DND-41 (cell line): ENCODE measurements around the gene FAM184B.

Experiments
- ATAC-seq: fragments of 200-7000 bp; cut with Tn5 transposase; 3 replicates; pipeline ENCODE4 v1.9.1; 2021; ENCODE audit warnings: low read depth; ENCODE audit not compliant: insufficient read depth
- DNase-seq: peaks from one replicate; pipeline ENCODE4 v3.0.0-alpha.2; 2020
- H2AFZ ChIP-seq: 2 replicates; pipeline ENCODE4 v1.6.0; 2012; ENCODE audit warnings: low read depth, low read length
- H3K27ac ChIP-seq: 2 replicates; pipeline ENCODE4 v1.5.1; 2012; ENCODE audit warnings: low read length, inconsistent platforms
- H3K27me3 ChIP-seq: fragments of 200-600 bp; sonication (generic); 2 replicates; pipeline ENCODE4 v1.6.0; 2012; ENCODE audit warnings: low read length, mild to moderate bottlenecking, inconsistent platforms; ENCODE audit not compliant: insufficient read depth, poor library complexity
- H3K36me3 ChIP-seq: 2 replicates; pipeline ENCODE4 v1.5.1; 2012; ENCODE audit warnings: low read length, inconsistent platforms; ENCODE audit not compliant: insufficient read depth
- H3K4me1 ChIP-seq: 2 replicates; pipeline ENCODE4 v1.5.1; 2012; ENCODE audit warnings: mild to moderate bottlenecking, low read length; ENCODE audit not compliant: insufficient read depth
- H3K4me2 ChIP-seq: 2 replicates; pipeline ENCODE4 v1.6.0; 2012; ENCODE audit warnings: mild to moderate bottlenecking, moderate library complexity, low read length, inconsistent platforms; ENCODE audit not compliant: insufficient read depth
- H3K4me3 ChIP-seq, 2 experiments: fragments of 200-600 bp in 1 of 2; shearing (Covaris generic) in 1 of 2; 2 replicates each; pipeline ENCODE4 v1.5.1; 2012 to 2016; ENCODE audit warnings: inconsistent platforms in 2 of 2, low read length in 2 of 2, mild to moderate bottlenecking in 2 of 2, low read depth in 1 of 2, moderate library complexity in 1 of 2
- H3K79me2 ChIP-seq: 2 replicates; pipeline ENCODE4 v1.6.0; 2012; ENCODE audit warnings: low read length, inconsistent platforms; ENCODE audit not compliant: insufficient read depth
- H3K9ac ChIP-seq: 2 replicates; pipeline ENCODE4 v1.6.0; 2012; ENCODE audit warnings: low read depth, mild to moderate bottlenecking, inconsistent platforms, low read length, moderate library complexity
- H3K9me3 ChIP-seq: 2 replicates; pipeline ENCODE4 v1.5.1; 2012; ENCODE audit warnings: low read length, moderate library complexity, mild to moderate bottlenecking, inconsistent platforms; ENCODE audit not compliant: insufficient read depth, severe bottlenecking
- H4K20me1 ChIP-seq: 2 replicates; pipeline ENCODE4 v1.6.0; 2012; ENCODE audit warnings: low read length; ENCODE audit not compliant: insufficient read depth
- CTCF ChIP-seq: IDR thresholded peaks from 2 replicates; pipeline ENCODE4 v1.5.1; 2012; ENCODE audit warnings: borderline replicate concordance, low read length, moderate library complexity, mild to moderate bottlenecking; ENCODE audit not compliant: poor library complexity, severe bottlenecking; ENCODE audit errors: extremely low read depth
- EZH2 ChIP-seq: IDR thresholded peaks from 3 replicates; pipeline ENCODE4 v1.6.1; 2012; ENCODE audit warnings: borderline replicate concordance, low read depth, mild to moderate bottlenecking, moderate library complexity, low read length, inconsistent platforms; ENCODE audit not compliant: severe bottlenecking

The FAM184B gene

GRCh38 chr4:17794730-17795129 lies 13.3 kb upstream of the FAM184B start:
- Histone ChIP-seq H3K9ac (no peak overlapping the region), H3K27me3 (no peaks in the 10 kb centered on the region), H3K27ac (no peak overlapping the region), H3K4me1 (no peaks in the 10 kb centered on the region), H3K9me3 (no peaks in the 10 kb centered on the region), H2AFZ (no peak overlapping the region), H4K20me1 (no peaks in the 10 kb centered on the region), H3K4me2 (no peak overlapping the region), H3K79me2 (no peaks in the 10 kb centered on the region), H3K36me3 (peaks cover 26% of the 10 kb centered on the region), H3K4me3 (no peak overlapping the region)
- DNase-seq: no peak
- no peak for ATAC-seq
- no peak for TF ChIP-seq CTCF
- no peak for TF ChIP-seq EZH2

GRCh38 chr4:17788956-17789355 lies 7.5 kb upstream of the FAM184B start:
- Histone ChIP-seq H3K4me2 (no peak overlapping the region), H3K27me3 (no peaks in the 10 kb centered on the region), H3K9me3 (no peaks in the 10 kb centered on the region), H3K9ac (no peak overlapping the region), H3K36me3 (peaks cover 8% of the 10 kb centered on the region; the same call in 1 of the 2 replicates), H3K79me2 (no peaks in the 10 kb centered on the region), H3K4me3 (no peak overlapping the region), H3K27ac (no peak overlapping the region), H4K20me1 (no peaks in the 10 kb centered on the region), H3K4me1 (peaks cover 12% of the 10 kb centered on the region), H2AFZ (no peak overlapping the region)
- TF ChIP-seq CTCF (no peak), EZH2 (no peak)
- no peak for ATAC-seq
- no peak for DNase-seq

- Histone ChIP-seq H3K9me3 (no peaks in the 10 kb centered on the region), H2AFZ (no peak overlapping the region), H3K27me3 (no peaks in the 10 kb centered on the region), H3K27ac (no peak overlapping the region), H3K36me3 (no peaks in the 10 kb centered on the region; the same call in 1 of the 2 replicates), H3K4me1 (peaks cover 12% of the 10 kb centered on the region), H4K20me1 (no peaks in the 10 kb centered on the region), H3K4me2 (no peak overlapping the region), H3K9ac (no peak overlapping the region), H3K4me3 (no peak overlapping the region), H3K79me2 (no peaks in the 10 kb centered on the region)
- TF ChIP-seq EZH2 (no peak), CTCF (no peak)
- DNase-seq (no peak), ATAC-seq (no peak)
Observed at GRCh38 chr4:17787315-17787714, 5.9 kb upstream of the FAM184B start.

- peaks cover 12% of the 10 kb centered on the region for H3K4me1 ChIP-seq
- no peak overlapping the region for H3K4me2 ChIP-seq
- H3K9ac ChIP-seq: no peak overlapping the region
- no peak overlapping the region for H2AFZ ChIP-seq
- no peaks in the 10 kb centered on the region for H4K20me1 ChIP-seq
- H3K79me2 ChIP-seq: no peaks in the 10 kb centered on the region
- no peak for TF ChIP-seq EZH2
- ATAC-seq (peak; percentile 82), DNase-seq (peak; percentile 20)
- H3K36me3 ChIP-seq: no peaks in the 10 kb centered on the region
- H3K27ac ChIP-seq: no peak overlapping the region
- no peak overlapping the region for H3K4me3 ChIP-seq
- no peaks in the 10 kb centered on the region for H3K27me3 ChIP-seq
- no peaks in the 10 kb centered on the region for H3K9me3 ChIP-seq
Observed at GRCh38 chr4:17786567-17786966, 5.1 kb upstream of the FAM184B start.
